Endothelial cell of umbilical vein (primary cell): ENCODE results near the gene GALNT17. TPM values are rescaled to one million over a fixed set of nuclear protein-coding genes. Genes with fewer than 3 reads are reported as not detected.

Source experiments
- BruUV-seq: library from RNA; stranded (reverse); fragments of 400-500 nt; replicated peaks from 2 replicates; lab custom pipeline; 2021; lab: Mats Ljungman, UMichigan
- CTCF ChIA-PET: fragments of 300-600, 350-600 bp; sonication (Branson Sonifier 250); formaldehyde crosslinking; loops from one replicate; lab custom pipeline; 2021; ENCODE audit warnings: antibody characterized with exemption, inconsistent platforms; lab: Charles Lee
- POLR2A ChIA-PET: fragments of 300-600, 350-600 bp; sonication (Branson Sonifier 250); formaldehyde crosslinking; loops from one replicate; lab custom pipeline; 2021; ENCODE audit warnings: antibody characterized with exemption, inconsistent platforms; lab: Charles Lee
- DNase-seq: peaks from one replicate; pipeline ENCODE4 v3.0.0-alpha.2; 2011; ENCODE audit warnings: low read depth, low spot score
- FAIRE-seq: peaks from 2 replicates; lab custom pipeline; 2011; peaks lifted over from hg19 to GRCh38; lab: Jason Lieb, UNC
- H2AFZ ChIP-seq: 2 replicates; pipeline ENCODE4 v1.6.0; 2012; ENCODE audit warnings: low read depth, low read length, control low read depth, inconsistent platforms
- H3K27ac ChIP-seq: 2 replicates; pipeline ENCODE4 v1.5.1; 2011; ENCODE audit warnings: low read depth, mild to moderate bottlenecking, control low read depth, low read length, moderate library complexity; ENCODE audit not compliant: insufficient read depth
- H3K27me3 ChIP-seq, 2 experiments: 2 replicates each; pipeline versions ENCODE4 v1.6.0 to v1.6.1; 2011; ENCODE audit warnings: low read length in 2 of 2, mixed read lengths in 1 of 2; ENCODE audit not compliant: control insufficient read depth in 2 of 2, insufficient read depth in 2 of 2
- H3K36me3 ChIP-seq, 2 experiments: 2 replicates in 1 of 2; 3 replicates in 1 of 2; pipeline ENCODE4 v1.5.1; 2011; ENCODE audit warnings: low read length in 2 of 2, mild to moderate bottlenecking in 1 of 2, moderate library complexity in 1 of 2; ENCODE audit not compliant: control insufficient read depth in 2 of 2, insufficient read depth in 2 of 2; ENCODE audit errors: extremely low read depth in 1 of 2
- H3K4me1 ChIP-seq: 3 replicates; pipeline ENCODE4 v1.5.1; 2011; ENCODE audit warnings: mild to moderate bottlenecking, low read length; ENCODE audit not compliant: control insufficient read depth, insufficient read depth; ENCODE audit errors: extremely low read depth
- H3K4me2 ChIP-seq: 2 replicates; pipeline ENCODE4 v1.6.1; 2011; ENCODE audit warnings: low read length, control low read depth, mixed read lengths; ENCODE audit not compliant: insufficient read depth
- H3K4me3 ChIP-seq, 3 experiments: fragments of 200-600 bp in 1 of 3; sonication (generic), shearing (Covaris generic) in 1 of 3; replicated peaks in 1 of 3; 2 replicates each; pipeline ENCODE4 v1.5.1; 2011 to 2016; ENCODE audit warnings: control low read depth in 3 of 3, low read length in 3 of 3, mild to moderate bottlenecking in 2 of 3, inconsistent platforms in 1 of 3, low read depth in 1 of 3, moderate library complexity in 1 of 3; ENCODE audit not compliant: insufficient read depth in 1 of 3
- H3K79me2 ChIP-seq: 2 replicates; pipeline ENCODE4 v1.6.0; 2012; ENCODE audit warnings: low read length, inconsistent platforms; ENCODE audit not compliant: control insufficient read depth, insufficient read depth
- H3K9ac ChIP-seq: replicated peaks from 2 replicates; pipeline ENCODE3; 2011; ENCODE audit warnings: low read length, control low read depth; ENCODE audit not compliant: insufficient read depth; ENCODE audit errors: extremely low read depth
- H3K9me1 ChIP-seq: replicated peaks from 3 replicates; pipeline ENCODE4 v1.6.0; 2011; ENCODE audit warnings: mild to moderate bottlenecking, low read length; ENCODE audit not compliant: control insufficient read depth, insufficient read depth; ENCODE audit errors: extremely low read depth
- H3K9me3 ChIP-seq: replicated peaks from 2 replicates; pipeline ENCODE4 v1.5.1; 2012; ENCODE audit warnings: low read length, inconsistent platforms; ENCODE audit not compliant: control insufficient read depth, insufficient read depth
- H4K20me1 ChIP-seq: replicated peaks from 2 replicates; pipeline ENCODE3; 2011; ENCODE audit warnings: mild to moderate bottlenecking, low read length; ENCODE audit not compliant: control insufficient read depth, insufficient read depth; ENCODE audit errors: extremely low read depth
- EZH2 ChIP-seq: IDR thresholded peaks from 2 replicates; pipeline ENCODE4 v1.6.1; 2012; ENCODE audit warnings: borderline replicate concordance, low read depth, mild to moderate bottlenecking, moderate library complexity, low read length, inconsistent platforms; ENCODE audit not compliant: severe bottlenecking
- FOS ChIP-seq: IDR thresholded peaks from 2 replicates; pipeline ENCODE4 v1.6.1; 2011; ENCODE audit warnings: mild to moderate bottlenecking, low read length, moderate library complexity, borderline replicate concordance; ENCODE audit not compliant: insufficient read depth
- GATA2 ChIP-seq: IDR thresholded peaks from 2 replicates; pipeline ENCODE4 v1.7.0; 2011; ENCODE audit warnings: low read depth, mild to moderate bottlenecking, moderate library complexity, mixed read lengths, low read length; ENCODE audit not compliant: insufficient read length, insufficient read depth
- JUN ChIP-seq: IDR thresholded peaks from 2 replicates; pipeline ENCODE4 v1.6.1; 2011; ENCODE audit warnings: borderline replicate concordance, low read depth; ENCODE audit not compliant: insufficient read length, insufficient read depth
- MYC ChIP-seq: IDR thresholded peaks from one replicate; pipeline ENCODE4 v1.6.1; 2011; ENCODE audit warnings: mild to moderate bottlenecking, low read depth, low read length
- POLR2A ChIP-seq: IDR thresholded peaks from 2 replicates; pipeline ENCODE4 v1.6.1; 2012; ENCODE audit warnings: low read depth, mild to moderate bottlenecking, control low read depth, low read length
- POLR2AphosphoS5 ChIP-seq: IDR thresholded peaks from 2 replicates; pipeline ENCODE4 v1.6.1; 2012; ENCODE audit warnings: low read depth, mild to moderate bottlenecking, control low read depth, low read length, moderate library complexity; ENCODE audit not compliant: insufficient read depth
- dilution Hi-C: fragments of 300-500 bp; cut with MboI; formaldehyde crosslinking; loops from one replicate; pipeline ENCODE4 v1.15.0; 2019; ENCODE audit warnings: low sequenced_read_pairs; ENCODE audit not compliant: extremely low pct_ligation_motif_present
- intact Hi-C: fragments of 100-400 bp; cut with micrococcal nuclease; formaldehyde crosslinking; loops from one replicate; pipeline ENCODE4 v1.10.0; 2022
- polyA plus RNA-seq, 4 experiments: library from polyadenylated mRNA; depleted of rRNA in 3 of 4; stranded (reverse) in 3 of 4; unstranded in 1 of 4; fragments of >200 nt; gene quantifications; 2 replicates each; pipeline versions ENCODE4 v1.2.1 to v1.2.3, GENCODE V29; 2011 to 2012; ENCODE audit warnings: missing spikeins in 1 of 4
- total RNA-seq: library from RNA; stranded (reverse); gene quantifications from 2 replicates; pipeline ENCODE4 v1.2.3, GENCODE V29; 2021
- TF ChIP-seq, protein P1 (sequence below): IDR thresholded peaks from 2 replicates; pipeline ENCODE4 v1.6.1; 2011; ENCODE audit not compliant: insufficient read depth, insufficient read length
- TF ChIP-seq, protein P2 (sequence below), 2 donors: IDR thresholded peaks; 1 replicate in 1 of 2; 2 replicates in 1 of 2; pipeline ENCODE4 v1.5.1; 2011; ENCODE audit warnings: low read length in 2 of 2, mild to moderate bottlenecking in 2 of 2, moderate library complexity in 2 of 2, control low read depth in 1 of 2, inconsistent platforms in 1 of 2, low read depth in 1 of 2; ENCODE audit not compliant: insufficient read depth in 1 of 2; ENCODE audit errors: extremely low read depth in 1 of 2

Gene GALNT17
- total and polyA plus RNA-seq, 2 donors (not counting 3 experiments of a cell fraction or from before 2014, with no cell fraction given) = not detected

DNA sequence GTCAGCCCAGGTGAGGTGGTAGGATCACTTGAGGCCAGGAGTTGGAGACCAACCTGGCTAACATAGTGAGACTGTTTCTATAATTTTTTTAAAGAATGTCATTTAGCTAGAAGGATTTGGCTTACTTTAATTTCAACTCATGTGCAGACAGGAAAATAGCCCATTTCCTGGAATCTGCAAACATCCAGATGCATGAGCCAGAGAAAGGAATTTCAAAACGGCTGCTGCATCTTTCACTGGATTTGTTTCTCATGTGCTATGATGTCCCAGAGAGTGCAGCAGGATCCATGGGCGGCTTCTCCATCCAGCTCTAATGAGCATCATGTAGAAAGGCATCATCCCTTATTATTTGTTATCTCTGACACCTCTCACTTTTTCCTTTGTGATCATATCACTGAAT, 149.3 kb downstream of the GALNT17 start:
- BruUV-seq = no TSS peak
- DNase-seq = no peak
- no peaks in the 10 kb centered on the region for H3K79me2 ChIP-seq

GRCh38 chr7:71283802-71284201, 151.9 kb downstream of the GALNT17 start:
- FAIRE-seq (no peak), DNase-seq (no peak)
- BruUV-seq = no TSS peak
- H3K4me2 ChIP-seq = no peak overlapping the region
- no peak overlapping the region for H3K4me3 ChIP-seq
- H3K9me1 ChIP-seq = no peaks in the 10 kb centered on the region
- no peaks in the 10 kb centered on the region for H3K27me3 ChIP-seq
- peaks cover 5% of the 10 kb centered on the region for H3K9me3 ChIP-seq
- H3K4me1 ChIP-seq = no peaks in the 10 kb centered on the region
- H4K20me1 ChIP-seq = no peaks in the 10 kb centered on the region
- POLR2A ChIA-PET = no interaction called here
- H3K36me3 ChIP-seq = no peaks in the 10 kb centered on the region
- no peak overlapping the region for H2AFZ ChIP-seq
- no peak overlapping the region for H3K9ac ChIP-seq
- intact Hi-C loops (no loop called here), dilution Hi-C loops (no loop called here)
- CTCF ChIA-PET = no interaction called here
- no peak overlapping the region for H3K27ac ChIP-seq
- no peak for TF ChIP-seq JUN
- no peak for TF ChIP-seq EZH2
- no peak for TF ChIP-seq MYC
- TF ChIP-seq POLR2A = no peak
- no peak for TF ChIP-seq GATA2
- TF ChIP-seq POLR2AphosphoS5 = no peak
- TF ChIP-seq, protein P1, sequence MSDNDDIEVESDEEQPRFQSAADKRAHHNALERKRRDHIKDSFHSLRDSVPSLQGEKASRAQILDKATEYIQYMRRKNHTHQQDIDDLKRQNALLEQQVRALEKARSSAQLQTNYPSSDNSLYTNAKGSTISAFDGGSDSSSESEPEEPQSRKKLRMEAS = no peak
- no peak for TF ChIP-seq FOS
- TF ChIP-seq, protein P2, sequence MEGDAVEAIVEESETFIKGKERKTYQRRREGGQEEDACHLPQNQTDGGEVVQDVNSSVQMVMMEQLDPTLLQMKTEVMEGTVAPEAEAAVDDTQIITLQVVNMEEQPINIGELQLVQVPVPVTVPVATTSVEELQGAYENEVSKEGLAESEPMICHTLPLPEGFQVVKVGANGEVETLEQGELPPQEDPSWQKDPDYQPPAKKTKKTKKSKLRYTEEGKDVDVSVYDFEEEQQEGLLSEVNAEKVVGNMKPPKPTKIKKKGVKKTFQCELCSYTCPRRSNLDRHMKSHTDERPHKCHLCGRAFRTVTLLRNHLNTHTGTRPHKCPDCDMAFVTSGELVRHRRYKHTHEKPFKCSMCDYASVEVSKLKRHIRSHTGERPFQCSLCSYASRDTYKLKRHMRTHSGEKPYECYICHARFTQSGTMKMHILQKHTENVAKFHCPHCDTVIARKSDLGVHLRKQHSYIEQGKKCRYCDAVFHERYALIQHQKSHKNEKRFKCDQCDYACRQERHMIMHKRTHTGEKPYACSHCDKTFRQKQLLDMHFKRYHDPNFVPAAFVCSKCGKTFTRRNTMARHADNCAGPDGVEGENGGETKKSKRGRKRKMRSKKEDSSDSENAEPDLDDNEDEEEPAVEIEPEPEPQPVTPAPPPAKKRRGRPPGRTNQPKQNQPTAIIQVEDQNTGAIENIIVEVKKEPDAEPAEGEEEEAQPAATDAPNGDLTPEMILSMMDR (IDR thresholded peaks at IDR 0.05; ENCODE audit: extremely low read depth in 1 of 2, insufficient read depth in 1 of 2, low read depth in 1 of 2, low read length in 2 of 2) = no peak
- no peaks in the 10 kb centered on the region for H3K79me2 ChIP-seq

More for the DNA sequence above, 149.3 kb downstream of the GALNT17 start:
- intact Hi-C loops (no loop called here), dilution Hi-C loops (no loop called here)
- Histone ChIP-seq H3K9me1 (no peaks in the 10 kb centered on the region), H3K4me1 (no peaks in the 10 kb centered on the region), H3K9me3 (peaks cover 5% of the 10 kb centered on the region), H3K4me2 (no peak overlapping the region), H3K4me3 (no peak overlapping the region), H2AFZ (no peak overlapping the region), H4K20me1 (no peaks in the 10 kb centered on the region), H3K27ac (no peak overlapping the region), H3K9ac (no peak overlapping the region), H3K36me3 (no peaks in the 10 kb centered on the region), H3K27me3 (no peaks in the 10 kb centered on the region)
- CTCF ChIA-PET = no interaction called here
- POLR2A ChIA-PET = no interaction called here
- no peak for FAIRE-seq
- TF ChIP-seq, protein P1 = no peak
- TF ChIP-seq, protein P2 (IDR thresholded peaks at IDR 0.05; ENCODE audit: extremely low read depth in 1 of 2, insufficient read depth in 1 of 2, low read depth in 1 of 2, low read length in 2 of 2) = no peak
- TF ChIP-seq EZH2 = no peak
